HG02870 (cell line): ENCODE measurements around the gene MYZAP.

Experiments
- ATAC-seq: cut with Tn5 transposase; IDR thresholded peaks from one replicate; pipeline ENCODE4 v1.9.1; 2021; ENCODE audit warnings: mild to moderate bottlenecking, moderate library complexity; ENCODE audit not compliant: unreplicated experiment

Gene MYZAP

DNA sequence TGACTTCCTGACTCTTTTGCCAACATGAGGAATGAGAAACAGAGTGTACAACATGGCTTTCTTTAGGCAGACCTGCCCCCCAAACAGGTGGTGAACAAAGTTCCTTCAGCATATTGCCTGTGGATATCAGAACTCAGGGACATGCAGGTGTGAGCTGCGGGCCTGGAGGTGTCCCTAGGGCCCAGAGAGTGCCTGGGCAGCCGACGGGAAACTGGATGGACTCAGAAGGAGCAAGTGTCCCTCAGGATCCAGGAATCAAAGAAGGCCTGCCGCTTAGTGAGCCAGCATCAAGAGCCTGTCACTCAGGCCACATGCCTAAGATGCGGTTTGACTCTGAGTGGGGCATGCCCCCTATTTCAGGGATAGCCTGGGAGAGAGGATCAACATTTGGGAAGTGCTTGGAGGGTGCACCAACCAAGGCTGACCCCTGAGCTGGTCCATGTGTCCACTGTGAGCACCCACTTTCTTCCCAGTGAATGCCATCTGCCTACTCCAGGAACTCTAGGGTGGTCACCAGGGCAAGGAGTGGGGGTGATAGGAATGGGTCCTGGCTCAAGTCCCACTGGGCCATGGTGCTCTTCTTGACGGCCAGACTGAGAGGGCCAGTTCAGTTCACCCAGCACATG is 98.8 kb downstream of the MYZAP start:
- no peak for ATAC-seq

DNA sequence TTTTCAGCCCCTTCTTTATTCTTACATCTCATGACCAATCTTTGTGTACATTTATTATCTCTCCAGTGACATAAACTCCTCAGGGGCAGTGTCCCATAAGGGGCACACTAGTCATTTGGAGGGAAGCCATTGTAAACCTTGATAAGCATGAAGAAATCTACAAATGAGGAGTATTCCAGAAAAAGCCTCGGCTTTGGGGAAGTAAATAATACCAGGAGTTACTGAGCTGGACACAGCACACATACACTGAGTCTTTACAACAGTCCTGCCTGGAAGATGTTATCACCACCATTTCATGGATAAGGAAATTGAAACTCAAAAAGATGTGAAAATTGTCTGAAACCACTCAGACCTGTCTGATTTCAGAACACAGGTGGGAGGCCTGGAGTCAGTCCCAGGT is 99.4 kb downstream of the MYZAP start:
- ATAC-seq, result no peak

DNA sequence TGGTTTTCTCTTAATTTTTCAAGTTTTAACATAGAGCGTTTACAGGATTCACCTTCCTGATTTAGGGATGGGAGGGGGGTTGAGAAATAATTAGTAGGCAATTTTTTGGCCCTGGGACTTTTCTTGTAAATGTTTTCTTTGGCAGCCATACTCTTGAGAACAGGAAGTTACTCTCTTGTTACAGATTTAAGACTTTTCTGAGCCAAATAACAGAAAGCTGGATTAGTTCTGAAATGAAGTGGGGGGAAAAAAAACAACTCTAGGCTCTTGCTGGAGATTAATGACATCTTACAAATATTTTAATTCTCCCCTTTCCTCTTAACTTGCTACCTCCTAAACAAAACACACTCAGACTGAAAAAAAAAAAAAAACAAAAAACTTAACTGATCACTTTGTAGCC is 101.0 kb downstream of the MYZAP start:
- ATAC-seq, result no peak

DNA sequence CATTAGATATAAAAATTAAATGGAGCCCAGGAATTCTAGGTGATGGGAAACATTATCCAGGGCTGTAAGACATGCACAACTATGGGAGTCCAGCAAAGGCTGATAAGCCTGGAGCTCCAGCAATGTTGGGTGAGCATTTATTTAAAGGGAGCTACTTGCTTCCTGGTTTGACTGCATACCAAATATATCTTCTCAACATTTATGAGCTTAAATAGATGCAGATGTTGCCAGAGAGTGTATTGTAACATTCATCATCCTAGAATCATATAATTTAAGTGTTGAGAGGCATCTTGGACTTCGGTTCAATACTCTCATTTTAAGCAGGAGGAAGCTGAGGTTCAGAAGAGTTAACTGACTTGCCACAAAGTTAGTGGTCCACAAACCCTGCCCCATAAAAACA is 102.6 kb downstream of the MYZAP start:
- no peak for ATAC-seq

DNA sequence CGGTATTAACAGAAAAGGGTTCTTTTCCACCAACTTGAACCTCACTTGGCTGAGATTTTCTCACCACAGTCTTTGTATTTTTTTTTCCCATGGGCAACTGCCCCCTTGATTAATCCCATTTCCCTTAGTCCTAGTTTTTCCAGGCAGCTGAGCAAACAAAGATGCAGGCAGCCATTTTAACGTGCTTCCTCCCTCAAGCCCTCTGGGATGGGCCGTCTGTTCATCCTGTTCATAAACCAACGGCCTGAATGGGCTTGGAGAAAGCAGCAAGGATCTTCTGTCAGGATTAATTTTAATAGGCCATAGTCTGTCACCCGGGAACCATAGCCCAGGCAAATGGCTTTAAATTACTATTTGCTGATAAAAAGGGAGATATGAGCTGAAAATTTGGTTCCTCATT is 104.4 kb downstream of the MYZAP start:
- ATAC-seq, result no peak

DNA sequence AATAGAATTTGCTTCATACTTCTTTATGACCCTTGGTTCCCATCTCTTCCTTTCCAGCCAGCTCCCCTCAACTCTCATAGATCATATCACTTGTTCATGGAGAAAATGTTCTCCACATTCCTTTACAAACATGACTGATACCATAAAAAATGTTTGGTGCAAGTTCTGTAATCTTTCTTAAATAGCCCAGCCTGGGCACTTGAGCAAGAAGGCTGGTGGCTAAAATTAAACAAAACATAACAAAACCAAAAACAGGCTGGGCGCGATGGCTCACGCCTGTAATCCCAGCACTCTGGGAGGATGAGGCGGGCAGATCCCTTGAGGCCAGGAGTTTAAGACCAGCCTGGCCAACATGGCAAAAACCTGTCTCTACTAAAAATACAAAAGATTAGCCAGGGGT is 105.9 kb downstream of the MYZAP start:
- no peak for ATAC-seq

DNA sequence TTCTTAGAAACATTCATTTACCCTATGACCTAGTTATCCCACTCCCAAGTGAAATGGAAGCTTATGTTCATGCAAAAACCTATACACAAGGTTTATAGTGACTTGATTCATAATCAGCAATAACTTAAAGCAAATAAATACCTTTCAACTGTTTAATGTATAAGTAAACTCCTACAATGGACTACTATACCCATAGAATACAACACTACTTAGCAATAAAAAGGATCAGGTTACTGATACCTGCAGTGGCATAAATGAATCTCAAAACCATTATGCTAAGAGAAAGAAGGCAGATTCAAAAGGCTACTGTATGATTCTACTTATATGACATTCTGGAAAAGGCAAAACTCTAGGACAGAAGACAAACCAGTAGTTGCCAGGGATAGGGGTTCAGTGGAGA is 106.5 kb downstream of the MYZAP start:
- no peak for ATAC-seq

DNA sequence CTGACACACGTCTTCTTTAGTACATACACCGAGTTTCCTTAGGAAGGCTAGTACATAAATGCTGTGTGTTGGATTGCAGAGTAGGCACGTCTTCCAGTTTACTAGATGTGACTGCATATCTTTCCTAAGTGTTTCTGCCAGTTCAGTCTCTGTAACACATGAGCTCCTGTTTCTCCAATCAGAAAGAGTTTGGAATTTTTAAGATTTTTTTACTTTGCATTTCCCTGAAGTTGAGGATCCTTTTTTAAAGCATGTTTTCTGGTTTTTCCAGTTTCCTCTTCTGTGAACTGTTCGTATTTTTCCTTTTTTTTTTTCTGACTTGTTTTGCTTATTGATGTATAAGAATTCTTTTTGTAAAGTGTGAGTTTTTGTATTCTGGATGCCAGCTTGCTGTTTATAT is 107.3 kb downstream of the MYZAP start:
- ATAC-seq, result no peak

DNA sequence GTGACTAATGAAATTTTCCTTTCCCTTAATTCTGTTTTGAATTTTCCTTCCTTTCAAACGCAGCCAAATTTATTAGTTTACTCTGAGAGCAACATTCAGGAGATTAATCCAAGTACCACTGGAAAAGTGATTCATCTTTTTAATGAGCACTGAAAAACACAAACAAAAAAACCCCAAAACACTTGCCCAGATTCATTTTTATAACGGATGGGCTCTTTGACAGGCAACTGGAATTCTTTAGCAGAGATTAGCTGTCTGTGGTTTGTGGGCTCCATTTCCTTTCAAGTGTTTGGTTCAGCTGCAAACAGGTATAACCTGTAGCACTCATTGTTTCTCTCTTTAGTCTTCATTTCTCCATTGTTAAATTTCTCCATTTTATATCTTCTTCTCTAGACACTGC is 111.7 kb downstream of the MYZAP start:
- ATAC-seq, result no peak

DNA sequence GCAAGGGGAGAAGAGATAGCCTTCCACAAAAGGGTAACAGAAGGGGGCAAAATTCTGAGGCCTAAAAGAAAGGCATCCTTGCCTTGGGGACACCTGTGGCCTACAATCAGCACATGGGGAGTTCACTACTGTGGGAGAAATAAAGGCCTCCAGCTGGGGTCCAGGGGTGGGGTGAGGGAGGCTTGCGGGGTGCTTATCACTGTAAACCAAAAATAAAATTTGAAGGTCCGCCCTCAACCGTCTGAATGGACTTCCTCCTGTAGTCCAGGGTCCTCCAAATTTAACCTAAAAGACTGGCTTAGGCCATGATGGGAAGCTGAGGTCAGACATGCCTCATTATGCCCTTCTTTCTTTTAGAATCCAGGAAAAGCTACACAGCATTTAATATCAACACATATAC is 112.7 kb downstream of the MYZAP start:
- no peak for ATAC-seq

DNA sequence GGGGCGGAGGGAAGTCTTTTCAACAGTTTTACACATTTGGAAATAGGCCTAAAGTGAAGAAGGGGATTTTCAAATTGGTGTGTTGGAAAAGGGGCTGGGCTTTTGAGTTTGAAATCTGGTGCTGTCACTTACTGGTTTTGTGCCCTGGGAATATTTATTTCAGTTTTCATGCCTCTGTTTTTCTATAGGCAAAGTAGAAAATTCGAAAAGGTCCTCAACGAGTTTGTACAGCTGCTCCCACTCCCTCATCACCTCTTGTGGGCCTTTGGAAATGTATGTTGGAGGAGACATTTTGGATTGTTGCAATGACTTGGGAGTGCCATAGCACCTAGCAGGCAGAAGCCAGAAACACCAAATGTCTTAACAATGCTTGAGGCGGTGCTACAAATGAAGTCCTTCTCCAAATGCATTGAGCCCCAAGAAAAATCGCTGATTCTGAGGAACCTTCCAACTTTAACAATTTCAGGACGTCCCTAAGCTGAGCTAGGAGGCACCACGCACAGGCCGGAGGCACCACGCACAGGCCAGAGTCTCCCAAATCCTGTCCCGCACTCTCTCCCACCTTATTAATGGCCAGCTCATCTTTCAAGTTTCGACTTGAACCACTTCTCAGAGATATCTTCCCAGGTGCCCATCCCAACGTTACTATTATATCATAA is 114.2 kb downstream of the MYZAP start:
- ATAC-seq, result no peak

DNA sequence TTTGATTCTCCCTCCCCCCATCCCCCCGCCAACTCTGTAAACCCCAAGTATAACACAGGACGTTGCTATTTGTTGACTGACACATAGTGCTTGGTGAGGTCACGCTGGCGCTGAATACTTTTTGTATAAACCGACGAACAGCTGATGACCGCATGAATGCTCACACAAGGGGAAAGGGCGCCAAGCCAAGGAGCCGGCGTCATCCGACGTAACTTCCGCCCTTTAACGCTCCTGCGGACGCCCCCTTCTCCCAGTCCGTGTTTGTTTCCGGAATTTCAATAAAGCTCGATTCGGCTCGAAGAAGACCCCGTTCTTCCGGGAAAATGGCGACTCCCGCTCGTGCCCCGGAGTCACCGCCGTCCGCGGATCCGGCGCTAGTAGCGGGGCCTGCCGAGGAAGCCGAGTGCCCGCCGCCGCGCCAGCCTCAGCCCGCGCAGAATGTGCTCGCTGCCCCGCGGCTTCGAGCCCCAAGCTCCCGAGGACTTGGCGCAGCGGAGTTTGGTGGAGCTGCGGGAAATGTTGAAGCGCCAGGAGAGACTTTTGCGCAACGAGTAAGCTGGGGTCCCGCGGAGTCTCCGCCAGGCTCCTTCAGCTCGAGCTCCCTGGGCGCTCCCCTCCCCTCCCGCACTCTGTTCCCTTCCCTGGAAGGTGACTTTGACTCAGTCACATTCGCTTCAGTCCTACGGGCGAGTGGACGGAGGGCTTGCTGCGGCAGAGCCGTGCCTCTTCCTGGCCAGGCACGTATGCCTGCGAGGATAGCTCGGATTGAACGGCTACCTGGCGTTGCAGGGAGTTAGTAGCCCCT is 114.9 kb downstream of the MYZAP start, which contains the start of gene POLR2M:
POLR2M (plus strand) TSS at position 310 of the 805 bp plus-strand sequence; CDS start at position 439, 129 bp downstream.
- peak; percentile 97 for ATAC-seq

DNA sequence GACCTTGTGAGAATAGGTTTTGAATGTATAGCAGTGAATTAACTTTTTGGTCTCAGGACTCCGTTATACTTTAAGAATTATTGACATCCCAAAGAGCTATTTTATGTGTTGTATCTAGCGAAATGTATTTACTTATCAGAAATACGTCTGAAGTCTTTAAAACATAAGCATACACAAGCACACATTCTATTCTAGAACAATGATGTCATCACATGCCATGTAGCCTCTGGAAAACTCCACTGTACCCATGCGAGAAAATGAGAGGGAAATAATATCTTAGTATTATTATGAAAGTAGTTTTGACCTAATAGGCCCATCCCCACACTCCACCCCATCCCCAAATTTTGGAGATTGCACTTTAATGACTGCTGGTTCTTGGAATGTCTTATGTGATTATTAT is 116.3 kb downstream of the MYZAP start:
- ATAC-seq, result no peak

DNA sequence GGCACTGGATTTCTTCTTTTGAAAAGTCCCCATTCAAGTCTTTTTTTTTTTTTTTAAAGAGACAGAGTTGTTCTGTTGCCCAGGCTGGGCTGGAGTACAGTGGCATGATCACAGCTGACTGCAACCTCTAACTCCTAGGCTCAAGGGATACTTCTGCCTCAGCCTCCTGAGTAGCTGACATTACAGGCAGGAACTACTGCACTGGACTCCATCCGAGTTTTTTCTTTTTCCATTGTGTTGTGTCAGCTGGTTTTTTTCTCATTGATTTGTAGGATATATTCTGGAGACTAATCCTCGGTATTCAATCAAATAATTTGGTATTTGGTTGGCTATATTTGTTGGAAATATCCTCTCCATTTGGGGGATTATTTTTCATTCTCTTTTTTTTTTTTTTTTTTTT is 126.6 kb downstream of the MYZAP start:
- no peak for ATAC-seq

DNA sequence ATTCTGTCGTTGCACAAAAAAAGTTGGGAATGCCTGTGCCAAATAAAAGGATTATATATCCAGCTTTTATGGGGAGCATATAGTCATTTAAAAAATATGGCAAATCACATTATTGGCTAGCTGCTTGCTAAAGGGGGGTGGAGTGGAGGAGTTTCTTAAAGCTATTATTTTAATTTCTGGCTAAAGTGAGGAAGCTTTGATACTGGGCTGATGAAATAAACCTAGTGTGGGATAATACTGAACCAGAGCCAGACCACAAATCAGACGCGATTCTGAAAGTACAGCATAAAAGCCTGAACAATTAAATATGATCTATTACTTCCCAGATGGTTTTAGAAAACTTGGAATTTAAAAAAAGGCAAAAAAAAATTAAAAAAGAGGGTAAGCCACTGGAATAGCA is 129.2 kb downstream of the MYZAP start:
- ATAC-seq, result no peak

DNA sequence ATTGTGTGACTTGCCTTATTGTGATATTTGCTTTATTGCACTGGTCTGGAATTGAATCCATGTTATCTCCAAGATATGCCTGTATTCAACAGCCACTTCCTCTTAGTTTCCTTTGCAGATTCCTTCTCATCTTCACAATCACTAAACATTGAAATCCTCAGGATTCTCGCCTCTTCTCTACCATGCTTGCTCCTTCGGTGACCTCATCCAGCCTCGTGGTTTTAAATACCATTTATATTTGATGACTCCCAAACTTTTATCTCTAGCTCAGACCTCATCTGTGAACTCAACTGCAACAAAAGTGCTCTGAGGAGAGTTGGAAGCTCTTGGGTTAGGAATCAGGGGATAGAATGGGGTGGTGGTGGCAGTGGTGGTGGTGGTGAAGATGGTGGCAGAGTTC is 134.7 kb downstream of the MYZAP start:
- ATAC-seq, result no peak

DNA sequence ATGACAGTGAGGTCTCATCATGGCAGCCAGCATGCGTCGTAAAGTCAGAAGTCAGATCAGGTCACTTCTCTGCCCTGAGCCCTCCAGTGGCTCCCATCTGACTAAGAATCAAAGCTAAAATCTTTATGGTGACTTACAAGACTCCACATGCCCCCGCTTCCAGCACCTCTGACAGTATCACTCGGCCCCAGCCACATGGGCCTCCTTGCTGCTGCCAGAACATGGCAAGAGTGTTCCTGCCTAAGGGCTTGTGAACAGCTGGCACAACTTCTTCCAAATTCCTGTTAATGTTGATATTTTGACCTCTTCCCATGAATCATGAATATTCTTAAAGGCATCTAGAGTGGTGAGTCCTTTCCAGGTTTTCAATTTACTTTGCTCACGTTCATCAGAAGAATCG is 135.3 kb downstream of the MYZAP start:
- ATAC-seq, result no peak

DNA sequence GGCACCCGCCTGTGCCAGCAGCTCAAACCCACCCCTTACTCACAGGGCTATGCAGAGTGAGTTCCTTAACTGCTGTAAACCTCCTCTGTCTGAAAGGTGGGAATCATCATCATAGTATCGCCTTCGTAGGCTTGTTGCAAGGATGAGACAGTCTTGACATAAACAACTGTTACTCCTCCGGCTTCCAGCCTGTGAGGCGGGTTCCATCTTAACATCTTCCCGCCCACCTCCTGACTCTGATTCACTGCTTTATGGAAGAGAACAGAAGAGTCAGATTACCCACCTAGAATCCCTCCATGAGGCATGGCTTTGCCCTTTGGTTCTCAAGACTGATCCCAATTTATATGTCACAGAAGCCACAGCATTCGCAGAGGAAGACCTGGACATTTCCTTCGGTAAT is 136.7 kb downstream of the MYZAP start:
- ATAC-seq, result no peak

DNA sequence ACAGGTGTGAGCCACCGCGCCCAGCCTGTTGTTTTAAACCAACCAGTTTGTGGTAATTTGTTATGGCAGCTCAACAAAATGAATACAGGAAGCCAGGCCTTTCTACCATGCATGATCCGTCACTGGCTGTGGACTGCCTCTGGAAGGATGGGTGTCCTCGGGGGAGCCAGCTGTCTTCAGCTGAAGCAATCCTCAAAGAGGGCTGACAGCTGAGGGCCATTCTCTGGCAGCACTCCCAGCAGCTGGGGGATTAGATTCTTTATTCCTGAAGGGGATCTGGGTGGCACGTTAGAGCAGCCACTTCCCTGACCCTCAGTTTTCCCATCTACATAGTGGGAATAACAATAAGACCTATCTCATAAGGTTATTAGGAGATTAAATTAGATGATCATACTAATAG is 139.2 kb downstream of the MYZAP start:
- no peak for ATAC-seq

DNA sequence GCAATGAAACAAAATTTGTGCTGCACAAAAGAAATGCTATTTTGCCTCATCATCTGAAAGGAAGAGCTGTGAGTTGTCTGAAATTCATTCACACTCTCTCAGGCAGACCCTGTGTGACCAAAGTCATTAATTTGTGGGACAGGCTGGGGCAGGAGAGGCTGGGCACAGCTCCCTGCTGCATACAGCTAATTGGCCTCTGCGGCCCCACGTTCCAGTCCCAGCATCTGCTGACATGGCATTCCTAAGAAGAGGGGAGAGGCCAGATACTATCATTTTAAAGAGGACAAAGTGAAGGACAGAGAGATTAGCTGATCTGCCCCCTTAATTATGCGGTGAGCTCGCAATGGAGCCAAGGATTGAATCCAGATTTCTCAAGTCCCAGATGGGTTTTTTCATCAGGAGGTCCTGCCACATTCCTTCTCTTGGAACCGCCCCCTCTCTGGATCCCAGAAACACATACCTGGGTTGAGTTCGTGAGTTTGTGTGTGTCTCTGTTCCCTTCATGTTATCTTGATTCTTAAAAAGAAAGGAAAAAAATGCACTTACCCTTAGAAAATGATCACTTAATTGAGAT is 139.9 kb downstream of the MYZAP start:
- no peak for ATAC-seq

DNA sequence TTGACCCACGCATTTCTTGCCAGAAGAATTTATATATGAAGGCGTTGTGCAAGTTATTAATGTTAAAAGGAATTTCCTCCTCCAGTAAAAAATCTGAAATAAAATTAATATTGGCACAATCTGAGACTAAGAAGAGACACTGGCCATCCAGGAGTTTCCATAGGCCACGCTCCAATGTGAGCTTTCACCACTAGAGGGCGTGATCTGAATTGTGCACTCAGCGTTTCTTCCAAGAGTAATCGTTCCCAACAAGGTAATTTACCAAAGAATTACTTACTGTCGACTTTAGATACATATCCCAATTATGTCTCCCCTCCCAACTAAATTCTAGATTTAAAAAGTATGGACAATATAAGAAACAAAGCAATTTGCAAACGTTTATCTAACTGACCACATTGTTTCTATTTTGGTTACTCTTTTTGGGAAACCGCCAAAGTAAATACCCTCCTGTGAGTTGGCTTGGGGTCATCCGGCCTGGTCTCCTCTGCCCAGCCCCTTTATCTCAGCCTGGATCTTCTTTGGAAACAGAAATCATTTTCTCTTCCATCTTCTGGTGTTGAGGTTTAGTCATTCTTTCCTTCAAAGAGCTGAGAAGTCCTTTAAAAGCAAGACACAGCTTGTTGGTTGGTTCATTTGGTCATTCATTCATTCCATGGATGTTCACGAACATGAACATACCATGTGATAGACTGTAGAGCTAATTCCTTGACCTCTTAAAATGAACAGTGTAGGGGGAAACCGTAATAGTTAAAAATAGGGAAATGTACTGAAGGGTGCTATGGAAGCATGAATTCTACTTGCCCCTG is 141.0 kb downstream of the MYZAP start:
- ATAC-seq, result no peak
